Stimulated activated naive CD8-positive, alpha-beta T cell treated with anti-CD3 and anti-CD28 coated beads, Interleukin-15, amount 100 ng/mL, for 72 hours (primary cell): ENCODE results near the gene SYT14.
"Not testable (repeated sequence)": the region's sequence is repeated elsewhere in the genome, so short reads cannot be mapped to it uniquely, and the experiment has no call there.

Experiments used
- ATAC-seq: fragments of 150-1000 bp; cut with Tn5 transposase; 2 replicates; pipeline ENCODE4 v1.10.0; 2021; ENCODE audit warnings: mild to moderate bottlenecking, moderate library complexity
- DNase-seq, 2 donors: peaks; one replicate each; pipeline ENCODE4 v3.0.0; 2021 to 2022
- H3K27ac Mint-ChIP-seq, 2 donors: one replicate each; pipeline ENCODE4 v1.8.0; 2022; ENCODE audit warnings: mild to moderate bottlenecking in 2 of 2, mixed read lengths in 2 of 2, moderate library complexity in 2 of 2
- H3K27me3 Mint-ChIP-seq: one replicate; pipeline ENCODE4 v1.8.0; 2022; ENCODE audit warnings: mixed read lengths
- H3K4me1 Mint-ChIP-seq: one replicate; pipeline ENCODE4 v1.8.0; 2022; ENCODE audit warnings: mild to moderate bottlenecking, mixed read lengths
- H3K4me3 Mint-ChIP-seq, 2 donors: one replicate each; pipeline ENCODE4 v1.8.0; 2022; ENCODE audit warnings: mild to moderate bottlenecking in 2 of 2, mixed read lengths in 2 of 2, moderate library complexity in 1 of 2
- H3K9me3 Mint-ChIP-seq, 2 donors: one replicate each; pipeline ENCODE4 v1.8.0; 2022; ENCODE audit warnings: mixed read lengths in 2 of 2

SYT14 gene

DNA sequence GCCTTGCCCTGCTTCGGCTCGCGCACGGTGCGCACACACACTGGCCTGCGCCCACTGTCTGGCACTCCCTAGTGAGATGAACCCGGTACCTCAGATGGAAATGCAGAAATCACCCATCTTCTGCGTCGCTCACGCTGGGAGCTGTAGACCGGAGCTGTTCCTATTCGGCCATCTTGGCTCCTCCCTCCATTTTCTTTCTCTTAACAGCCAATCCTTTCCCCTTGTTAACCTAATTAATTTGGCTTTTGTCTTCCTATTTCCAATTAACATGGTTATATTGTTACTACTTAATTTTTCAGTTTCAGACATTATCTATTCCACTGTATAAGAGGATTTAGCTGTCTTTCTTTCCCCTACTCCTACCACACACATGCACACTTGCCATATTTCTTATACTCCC, 18.4 kb upstream of the SYT14 start:
- H3K27me3 Mint-ChIP-seq, ATAC-seq, H3K4me1 Mint-ChIP-seq, H3K27ac Mint-ChIP-seq, DNase-seq, H3K4me3 Mint-ChIP-seq: not testable (repeated sequence)
- peaks cover 8 to 10% of the 10 kb centered on the region in 2 donors for H3K9me3 Mint-ChIP-seq

GRCh38 chr1:209920844-209921243, 17.2 kb upstream of the SYT14 start:
- Mint-ChIP-seq H3K4me1 (no peaks in the 10 kb centered on the region), H3K4me3 (no peak overlapping the region), H3K27ac (no peak overlapping the region), H3K27me3 (no peaks in the 10 kb centered on the region), H3K9me3 (peaks cover 8 to 10% of the 10 kb centered on the region in 2 donors)
- no peak for DNase-seq
- ATAC-seq, result no peak

- Mint-ChIP-seq H3K27ac (no peak overlapping the region), H3K27me3 (no peaks in the 10 kb centered on the region), H3K4me1 (no peaks in the 10 kb centered on the region), H3K4me3 (no peak overlapping the region), H3K9me3 (peaks cover 8 to 10% of the 10 kb centered on the region in 2 donors)
- no peak for DNase-seq
- ATAC-seq, result no peak
Measured at GRCh38 chr1:209924390-209924789, 13.6 kb upstream of the SYT14 start.

DNA sequence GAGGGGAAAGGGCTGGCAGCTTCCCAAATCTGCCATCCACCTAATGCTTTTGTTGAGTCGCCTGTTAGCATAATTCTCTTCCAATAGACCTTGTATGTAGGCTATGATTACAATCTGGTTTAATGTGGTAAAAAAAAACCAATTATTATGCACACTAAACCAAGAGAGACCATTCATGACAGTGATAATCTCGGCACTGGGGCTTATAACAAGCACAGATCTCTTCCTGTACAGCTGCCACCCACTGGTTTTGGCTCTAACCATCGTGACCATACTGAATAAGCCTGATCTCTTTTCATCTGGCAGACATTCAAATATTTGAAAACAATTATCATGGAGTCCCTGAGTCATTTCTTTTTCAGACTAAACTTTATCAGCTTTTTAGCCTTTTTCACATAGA, 12.0 kb upstream of the SYT14 start:
- ATAC-seq (no peak), DNase-seq (no peak)
- Mint-ChIP-seq H3K4me1 (no peaks in the 10 kb centered on the region), H3K9me3 (peaks cover 0 to under 1% of the 10 kb centered on the region in 2 donors), H3K27me3 (peaks cover 8% of the 10 kb centered on the region), H3K4me3 (no peak overlapping the region), H3K27ac (no peak overlapping the region)

GRCh38 chr1:209927466-209927865, 10.6 kb upstream of the SYT14 start:
- Mint-ChIP-seq H3K4me1 (no peaks in the 10 kb centered on the region), H3K27ac (no peak overlapping the region), H3K27me3 (peaks cover 18% of the 10 kb centered on the region), H3K4me3 (no peak overlapping the region), H3K9me3 (no peaks in the 10 kb centered on the region)
- no peak for DNase-seq
- ATAC-seq, result no peak

DNA sequence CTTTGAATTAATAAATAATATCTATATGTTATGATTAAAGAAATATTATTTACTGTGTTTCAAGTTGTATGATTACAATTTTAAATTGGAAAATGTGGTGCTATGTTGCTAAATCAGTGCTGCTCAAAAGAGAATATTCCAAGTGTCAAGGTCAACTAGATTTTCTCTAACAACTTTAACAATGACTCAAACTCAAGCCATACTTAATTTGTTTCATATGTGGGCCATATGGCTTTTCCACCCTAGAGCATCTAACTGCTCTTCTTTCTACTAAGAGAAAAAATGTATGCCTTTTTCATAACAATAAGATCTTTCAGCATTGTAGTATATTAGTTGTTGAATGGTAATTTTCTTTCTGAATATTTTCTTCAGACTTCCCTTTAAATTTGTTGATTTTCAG, 8.3 kb upstream of the SYT14 start:
- DNase-seq (no peak), ATAC-seq (no peak)
- Mint-ChIP-seq H3K4me1 (no peaks in the 10 kb centered on the region), H3K4me3 (no peak overlapping the region), H3K27ac (no peak overlapping the region), H3K27me3 (peaks cover 29% of the 10 kb centered on the region), H3K9me3 (no peaks in the 10 kb centered on the region)

- H3K4me1 Mint-ChIP-seq, result no peaks in the 10 kb centered on the region
- no peak overlapping the region for H3K4me3 Mint-ChIP-seq
- no peaks in the 10 kb centered on the region for H3K9me3 Mint-ChIP-seq
- no peak overlapping the region for H3K27ac Mint-ChIP-seq
- peaks cover 29% of the 10 kb centered on the region for H3K27me3 Mint-ChIP-seq
- DNase-seq (no peak), ATAC-seq (no peak)
Measured at GRCh38 chr1:209931141-209931540, 6.9 kb upstream of the SYT14 start.

DNA sequence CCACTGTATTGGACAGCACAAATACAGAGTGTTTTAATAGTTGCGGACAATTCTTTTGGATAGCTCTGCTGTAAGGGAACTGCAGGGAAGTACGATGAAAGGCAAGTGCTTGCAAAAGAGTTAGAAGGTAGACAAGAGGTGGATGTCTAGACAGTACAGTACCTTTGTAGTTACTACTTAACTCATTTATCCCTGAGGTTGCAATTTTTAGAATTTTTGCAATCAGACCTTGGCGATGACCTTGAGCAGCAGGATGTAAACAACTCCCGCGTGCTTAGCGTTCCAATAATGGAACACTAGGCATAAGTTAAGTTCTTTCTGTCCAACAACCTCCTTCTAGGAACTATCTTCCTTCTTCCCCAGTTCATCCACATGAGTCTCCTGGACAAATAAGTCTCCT, 1.9 kb upstream of the SYT14 start:
- DNase-seq, result no peak

GRCh38 chr1:209945377-209945776, 7.4 kb downstream of the SYT14 start:
- ATAC-seq (no peak), DNase-seq (no peak)
- Mint-ChIP-seq H3K27me3 (peaks cover 37% of the 10 kb centered on the region), H3K9me3 (no peaks in the 10 kb centered on the region), H3K27ac (no peak overlapping the region), H3K4me3 (no peak overlapping the region), H3K4me1 (no peaks in the 10 kb centered on the region)

More for the DNA sequence above, 1.9 kb upstream of the SYT14 start:
- H3K27me3 Mint-ChIP-seq, result peaks cover 66% of the 10 kb centered on the region
- no peaks in the 10 kb centered on the region for H3K9me3 Mint-ChIP-seq
- H3K4me3 Mint-ChIP-seq, result no peak overlapping the region
- no peak overlapping the region for H3K27ac Mint-ChIP-seq
- ATAC-seq, result no peak
- peaks cover 13% of the 10 kb centered on the region for H3K4me1 Mint-ChIP-seq

- H3K4me1 Mint-ChIP-seq, result no peaks in the 10 kb centered on the region
- ATAC-seq, result no peak
Measured at GRCh38 chr1:209948155-209948554, 10.1 kb downstream of the SYT14 start.

DNA sequence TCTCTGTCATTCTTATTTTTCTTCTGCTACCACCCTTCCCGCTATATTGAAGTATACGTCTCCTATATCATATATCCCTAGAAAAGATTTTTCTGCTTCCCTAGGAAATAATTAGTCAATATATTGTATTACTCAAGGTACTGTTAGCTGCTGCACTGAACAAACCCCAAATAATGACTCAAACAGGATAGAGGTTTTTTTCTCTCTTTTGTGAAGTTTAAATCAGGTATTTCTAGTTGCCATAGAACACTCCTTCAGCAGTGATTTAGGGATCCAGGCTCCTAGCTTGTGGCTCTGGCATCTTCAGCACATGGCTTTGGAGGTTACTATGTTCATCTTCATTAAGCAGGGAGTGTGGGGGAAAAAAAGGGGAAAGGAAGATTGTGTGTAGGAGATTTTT, 18.1 kb downstream of the SYT14 start:
- no peak overlapping the region for H3K4me3 Mint-ChIP-seq
- DNase-seq (no peak), ATAC-seq (no peak)
- H3K27me3 Mint-ChIP-seq, result peaks cover 21% of the 10 kb centered on the region
- no peaks in the 10 kb centered on the region for H3K9me3 Mint-ChIP-seq
- no peak overlapping the region for H3K27ac Mint-ChIP-seq
- H3K4me1 Mint-ChIP-seq, result no peaks in the 10 kb centered on the region

More at GRCh38 chr1:209948155-209948554, 10.1 kb downstream of the SYT14 start:
- H3K27me3 Mint-ChIP-seq, result peaks cover 13% of the 10 kb centered on the region
- DNase-seq, result no peak
- H3K4me3 Mint-ChIP-seq, result no peak overlapping the region
- H3K9me3 Mint-ChIP-seq, result no peaks in the 10 kb centered on the region
- H3K27ac Mint-ChIP-seq, result no peak overlapping the region

GRCh38 chr1:209959623-209960022, 21.6 kb downstream of the SYT14 start:
- Mint-ChIP-seq H3K9me3 (no peaks in the 10 kb centered on the region), H3K27me3 (peaks cover 25% of the 10 kb centered on the region), H3K4me1 (no peaks in the 10 kb centered on the region), H3K27ac (no peak overlapping the region), H3K4me3 (no peak overlapping the region)
- DNase-seq (no peak), ATAC-seq (no peak)

DNA sequence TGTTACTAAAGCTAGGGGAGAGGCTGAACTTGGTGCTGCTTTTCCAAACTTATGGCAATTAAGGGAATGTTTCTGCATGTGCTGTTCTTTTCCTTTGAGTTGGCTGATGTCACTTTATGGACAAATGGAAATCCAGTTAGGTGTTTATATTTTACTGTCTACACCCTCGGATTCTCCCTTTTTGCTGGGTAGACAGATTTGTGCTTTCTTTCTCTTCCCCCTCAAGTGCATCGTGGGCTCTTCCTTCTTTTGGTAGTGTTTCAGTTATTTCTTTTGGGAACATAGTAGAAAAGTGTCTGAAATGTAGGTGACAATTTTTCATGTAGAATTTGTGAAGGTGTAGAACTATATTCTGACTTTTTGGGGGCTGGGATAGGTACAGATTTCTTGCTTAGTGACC, 22.9 kb downstream of the SYT14 start:
- H3K4me3 Mint-ChIP-seq, result no peak overlapping the region
- no peaks in the 10 kb centered on the region for H3K4me1 Mint-ChIP-seq

DNA sequence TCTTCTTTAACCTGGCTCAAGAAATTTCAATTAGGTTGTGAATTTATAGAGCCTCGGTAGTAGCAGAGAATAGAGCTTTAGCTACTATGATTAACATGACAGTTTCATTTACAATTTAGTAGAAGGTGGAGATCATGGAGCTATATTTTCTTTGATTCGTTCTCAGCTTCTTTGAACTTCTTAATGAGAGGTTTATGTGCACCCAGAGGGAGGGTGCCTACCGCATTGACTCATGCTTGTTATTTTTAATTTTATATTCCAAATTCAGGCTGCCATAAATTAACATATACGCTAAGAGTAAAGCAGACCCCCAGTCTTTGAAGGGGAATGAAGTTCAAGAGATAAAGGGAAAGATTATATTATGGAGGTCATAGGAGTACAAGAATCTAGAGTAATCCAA, 24.4 kb downstream of the SYT14 start:
- Mint-ChIP-seq H3K27ac (no peak overlapping the region), H3K4me1 (no peaks in the 10 kb centered on the region), H3K4me3 (no peak overlapping the region), H3K27me3 (peaks cover 18% of the 10 kb centered on the region), H3K9me3 (no peaks in the 10 kb centered on the region)
- ATAC-seq, result no peak
- no peak for DNase-seq

More for the DNA sequence above, 22.9 kb downstream of the SYT14 start:
- H3K9me3 Mint-ChIP-seq, result no peaks in the 10 kb centered on the region
- peaks cover 25% of the 10 kb centered on the region for H3K27me3 Mint-ChIP-seq
- no peak for DNase-seq
- ATAC-seq, result no peak
- no peak overlapping the region for H3K27ac Mint-ChIP-seq

- H3K27ac Mint-ChIP-seq, result no peak overlapping the region
- no peaks in the 10 kb centered on the region for H3K9me3 Mint-ChIP-seq
- H3K27me3 Mint-ChIP-seq, result peaks cover 14% of the 10 kb centered on the region
- H3K4me3 Mint-ChIP-seq, result no peak overlapping the region
- ATAC-seq, result no peak
- H3K4me1 Mint-ChIP-seq, result no peaks in the 10 kb centered on the region
- no peak for DNase-seq
Measured at GRCh38 chr1:209962856-209963255, 24.8 kb downstream of the SYT14 start.

DNA sequence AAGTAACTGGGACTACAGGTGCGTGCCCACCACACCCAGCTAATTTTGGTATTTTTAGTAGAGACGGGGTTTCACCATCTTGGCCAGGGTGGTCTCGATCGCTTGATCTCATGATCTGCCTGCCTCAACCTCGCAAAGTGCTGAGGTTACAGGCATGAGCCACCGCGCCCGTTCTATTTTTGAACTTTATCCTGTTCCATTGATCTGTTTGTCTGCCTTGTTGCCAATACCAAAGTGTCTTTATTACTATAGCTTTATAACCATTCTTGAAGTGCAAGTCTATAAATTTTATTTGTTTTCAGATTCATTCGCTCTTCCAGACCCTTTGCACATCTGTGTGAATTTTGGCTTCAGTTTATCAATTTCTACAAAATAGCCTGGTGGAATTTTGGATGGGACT, 28.0 kb downstream of the SYT14 start:
- Mint-ChIP-seq H3K4me3 (no peak overlapping the region), H3K27me3 (peaks cover 13% of the 10 kb centered on the region)

GRCh38 chr1:209978721-209979120, 40.7 kb downstream of the SYT14 start:
- H3K9me3 Mint-ChIP-seq, ATAC-seq, H3K4me1 Mint-ChIP-seq, H3K27ac Mint-ChIP-seq, H3K4me3 Mint-ChIP-seq, DNase-seq, H3K27me3 Mint-ChIP-seq: not testable (repeated sequence)

More for the DNA sequence above, 28.0 kb downstream of the SYT14 start:
- Mint-ChIP-seq H3K27ac (no peak overlapping the region), H3K4me1 (no peaks in the 10 kb centered on the region), H3K9me3 (no peaks in the 10 kb centered on the region)
- ATAC-seq (no peak), DNase-seq (no peak)
